IMR-90 (cell line): ENCODE data around the gene GSG1L. TPM values are rescaled to one million over a fixed set of nuclear protein-coding genes. Genes with fewer than 3 reads are reported as not detected.

Experiments used
- ATAC-seq: fragments of 200-7000 bp; cut with Tn5 transposase; 2 replicates; pipeline ENCODE4 v1.9.1; 2020; ENCODE audit warnings: low read depth, mild to moderate bottlenecking, moderate library complexity
- BruUV-seq: library from RNA; stranded (reverse); fragments of 400-500 nt; replicated peaks from 2 replicates; lab custom pipeline; 2021; lab: Mats Ljungman, UMichigan
- CTCF ChIA-PET: fragments of 300-600 bp; formaldehyde crosslinking; extraction: SDS; loops from one replicate; lab custom pipeline; 2021; ENCODE audit warnings: antibody characterized with exemption; lab: Yijun Ruan, JAX
- POLR2A ChIA-PET: fragments of 300-600 bp; sonication (Branson Sonifier 250); formaldehyde crosslinking; loops from one replicate; lab custom pipeline; 2022; ENCODE audit warnings: antibody characterized with exemption; ENCODE audit not compliant: unreplicated experiment; lab: Charles Lee
- DNase-seq: peaks from one replicate; pipeline ENCODE4 v3.0.0; 2013
- H2AFZ ChIP-seq: replicated peaks from 2 replicates; pipeline ENCODE3; 2013; ENCODE audit warnings: low read length, mild to moderate bottlenecking; ENCODE audit not compliant: poor library complexity
- H2AK5ac ChIP-seq: 2 replicates; pipeline ENCODE4 v1.6.1; 2013; ENCODE audit warnings: low read depth, low read length, inconsistent platforms
- H2AK9ac ChIP-seq: replicated peaks from 2 replicates; pipeline ENCODE3; 2013; ENCODE audit warnings: mild to moderate bottlenecking, low read depth, low read length, moderate library complexity; ENCODE audit not compliant: poor library complexity
- H2BK120ac ChIP-seq: 2 replicates; pipeline ENCODE4 v1.6.1; 2013; ENCODE audit warnings: low read depth, low read length, inconsistent platforms
- H2BK15ac ChIP-seq: 3 replicates; pipeline ENCODE4 v1.6.1; 2013; ENCODE audit warnings: low read depth, low read length, inconsistent platforms
- H2BK20ac ChIP-seq: 2 replicates; pipeline ENCODE4 v1.6.1; 2013; ENCODE audit warnings: low read depth, mild to moderate bottlenecking, inconsistent platforms, low read length, moderate library complexity
- H2BK5ac ChIP-seq: 2 replicates; pipeline ENCODE4 v1.6.1; 2013; ENCODE audit warnings: mild to moderate bottlenecking, low read depth, low read length, inconsistent platforms; ENCODE audit not compliant: poor library complexity, severe bottlenecking
- H3K14ac ChIP-seq: replicated peaks from 2 replicates; pipeline ENCODE4 v1.6.1; 2013; ENCODE audit warnings: low read depth, low read length, inconsistent platforms
- H3K18ac ChIP-seq: 2 replicates; pipeline ENCODE4 v1.6.1; 2013; ENCODE audit warnings: low read depth, low read length, control low read depth
- H3K23ac ChIP-seq: 2 replicates; pipeline ENCODE4 v1.6.1; 2013; ENCODE audit warnings: low read depth, low read length, inconsistent platforms
- H3K27ac ChIP-seq: 2 replicates; pipeline ENCODE4 v1.5.1; 2013; ENCODE audit warnings: mild to moderate bottlenecking, control low read depth, low read length; ENCODE audit not compliant: insufficient read depth
- H3K27me3 ChIP-seq: 2 replicates; pipeline ENCODE4 v1.6.1; 2013; ENCODE audit warnings: low read length; ENCODE audit not compliant: control insufficient read depth, insufficient read depth
- H3K36me3 ChIP-seq: 2 replicates; pipeline ENCODE4 v1.6.1; 2013; ENCODE audit warnings: low read length, mixed read lengths; ENCODE audit not compliant: control insufficient read depth, insufficient read depth
- H3K4ac ChIP-seq: 2 replicates; pipeline ENCODE4 v1.6.1; 2013; ENCODE audit warnings: low read depth, low read length, inconsistent platforms
- H3K4me1 ChIP-seq: 2 replicates; pipeline ENCODE4 v1.6.1; 2013; ENCODE audit warnings: low read length, mixed read lengths; ENCODE audit not compliant: control insufficient read depth, insufficient read depth
- H3K4me2 ChIP-seq: 2 replicates; pipeline ENCODE4 v1.6.1; 2013; ENCODE audit warnings: low read depth, mild to moderate bottlenecking, control low read depth, low read length, moderate library complexity
- H3K4me3 ChIP-seq: 2 replicates; pipeline ENCODE4 v1.5.1; 2013; ENCODE audit warnings: low read depth, mild to moderate bottlenecking, control low read depth, low read length, moderate library complexity; ENCODE audit not compliant: insufficient read depth
- H3K56ac ChIP-seq: 2 replicates; pipeline ENCODE4 v1.6.1; 2013; ENCODE audit warnings: low read length, inconsistent platforms; ENCODE audit not compliant: insufficient read depth; ENCODE audit errors: extremely low read depth
- H3K79me1 ChIP-seq, 2 experiments: 2 replicates each; pipeline ENCODE4 v1.6.1; 2013; ENCODE audit warnings: low read length in 2 of 2, inconsistent platforms in 1 of 2, low read depth in 1 of 2
- H3K9ac ChIP-seq: 2 replicates; pipeline ENCODE4 v1.6.1; 2013; ENCODE audit warnings: low read depth, low read length, control low read depth
- H3K9me1 ChIP-seq: 2 replicates; pipeline ENCODE4 v1.6.1; 2013; ENCODE audit warnings: low read length, inconsistent platforms; ENCODE audit not compliant: insufficient read depth
- H3K9me3 ChIP-seq: 2 replicates; pipeline ENCODE4 v1.6.1; 2013; ENCODE audit warnings: low read length; ENCODE audit not compliant: control insufficient read depth, insufficient read depth
- H4K20me1 ChIP-seq: 2 replicates; pipeline ENCODE4 v1.6.1; 2013; ENCODE audit warnings: low read length, inconsistent platforms; ENCODE audit not compliant: insufficient read depth
- H4K5ac ChIP-seq: 2 replicates; pipeline ENCODE4 v1.6.1; 2013; ENCODE audit warnings: mild to moderate bottlenecking, low read depth, low read length, control low read depth
- H4K8ac ChIP-seq, 2 experiments: 2 replicates each; pipeline ENCODE4 v1.6.1; 2013; ENCODE audit warnings: low read depth in 2 of 2, low read length in 2 of 2, control low read depth in 1 of 2, inconsistent platforms in 1 of 2
- H4K91ac ChIP-seq: 2 replicates; pipeline ENCODE4 v1.6.1; 2013; ENCODE audit warnings: low read depth, low read length, inconsistent platforms; ENCODE audit not compliant: insufficient read depth
- CHD1 ChIP-seq: IDR thresholded peaks from 2 replicates; pipeline ENCODE4 v1.6.1; 2012; ENCODE audit warnings: low read depth, low read length, improper control_type of control experiment
- CTCF ChIP-seq: conservative IDR thresholded peaks from 2 replicates; pipeline ENCODE4 v1.5.1; 2012; ENCODE audit warnings: mild to moderate bottlenecking, low read depth, low read length, improper control_type of control experiment
- FOS ChIP-seq: fragments of 150-350 bp; IDR thresholded peaks from 2 replicates; pipeline ENCODE4 v1.6.1; 2016; ENCODE audit warnings: low read depth, low read length
- MXI1 ChIP-seq: IDR thresholded peaks from 2 replicates; pipeline ENCODE4 v1.6.1; 2012; ENCODE audit warnings: low read depth, mild to moderate bottlenecking, low read length, moderate library complexity, borderline replicate concordance
- POLR2A ChIP-seq: IDR thresholded peaks from 2 replicates; pipeline ENCODE4 v1.6.1; 2012; ENCODE audit warnings: mild to moderate bottlenecking, low read depth, low read length
- RFX5 ChIP-seq: IDR thresholded peaks from 2 replicates; pipeline ENCODE4 v1.8.0; 2012; ENCODE audit warnings: low read depth, mild to moderate bottlenecking, low read length, moderate library complexity
- USF2 ChIP-seq: fragments of 150-350 bp; IDR thresholded peaks from 2 replicates; pipeline ENCODE4 v1.6.1; 2017; ENCODE audit warnings: mild to moderate bottlenecking, antibody characterized with exemption, low read length, low read depth
- WGBS, 2 experiments: methylation state at CpG; one replicate each; pipeline versions ENCODE4 v1.1.5 to v1.1.7; 2013; ENCODE audit warnings: missing lambda C conversion rate in 2 of 2; ENCODE audit not compliant: insufficient read length in 1 of 2; ENCODE audit errors: extremely low coverage in 2 of 2; 5-methylcytosine and 5-hydroxymethylcytosine counted together
- dilution Hi-C: fragments of 300-500 bp; cut with HindIII; formaldehyde crosslinking; loops from one replicate; pipeline ENCODE4 v1.14.3; 2018; ENCODE audit warnings: low sequenced_read_pairs; ENCODE audit not compliant: unreplicated experiment
- in situ Hi-C: fragments of 300-500 bp; cut with MboI; formaldehyde crosslinking; loops from 3 replicates; pipeline ENCODE4 v1.14.3; 2019; ENCODE audit warnings: low sequenced_read_pairs, inconsistent platforms, mixed read lengths
- intact Hi-C: fragments of 100-400 bp; cut with micrococcal nuclease; formaldehyde crosslinking; loops from 2 replicates; pipeline ENCODE4 v1.10.0; 2022
- polyA plus RNA-seq, 3 experiments: library from polyadenylated mRNA; depleted of rRNA; stranded (reverse); fragments of >200 nt; gene quantifications; 2 replicates each; pipeline ENCODE4 v1.2.3, GENCODE V29; 2012; ENCODE audit warnings: low replicate concordance in 1 of 3
- total RNA-seq: library from RNA; depleted of rRNA; stranded (reverse); fragments of >200 nt; gene quantifications from 2 replicates; pipeline ENCODE4 v1.2.3, GENCODE V29; 2012

GSG1L gene
- total and polyA plus RNA-seq, 2 of the 4 experiments (the other 2 are of a cell fraction): not detected

- dilution Hi-C loops (no loop called here), intact Hi-C loops (no loop called here), in situ Hi-C loops (no loop called here)
- no peaks in the 10 kb centered on the region for H3K36me3 ChIP-seq
- H3K4me3 ChIP-seq: no peak overlapping the region
- H3K79me1 ChIP-seq: no peaks in the 10 kb centered on the region
- no peaks in the 10 kb centered on the region for H3K4me1 ChIP-seq
- H4K20me1 ChIP-seq: no peaks in the 10 kb centered on the region
- ChIA-PET CTCF (no interaction called here), POLR2A (no interaction called here)
- no peak overlapping the region for H3K56ac ChIP-seq
- no peak overlapping the region for H2BK20ac ChIP-seq
- no TSS peak for BruUV-seq
- no peak overlapping the region for H3K23ac ChIP-seq
- no peak overlapping the region for H4K91ac ChIP-seq
- 55% methylated on average over 7 of the region's 13 CpGs; no CpG with 5 or more reads in 1 of the 2 experiments for WGBS, 2 experiments
- no peak overlapping the region for H4K8ac ChIP-seq
- no peak overlapping the region for H3K18ac ChIP-seq
- H2AK9ac ChIP-seq: no peak overlapping the region
- no peak overlapping the region for H3K14ac ChIP-seq
- H3K4me2 ChIP-seq: no peak overlapping the region
- H2BK5ac ChIP-seq: no peak overlapping the region
- H2AK5ac ChIP-seq: no peak overlapping the region
- no peaks in the 10 kb centered on the region for H3K9me3 ChIP-seq
- DNase-seq (no peak), ATAC-seq (no peak)
- H3K4ac ChIP-seq: no peak overlapping the region
- H3K9ac ChIP-seq: no peak overlapping the region
- TF ChIP-seq MXI1 (no peak), USF2 (no peak), RFX5 (no peak), CHD1 (no peak), CTCF (no peak), FOS (no peak), POLR2A (no peak)
- H2BK120ac ChIP-seq: no peak overlapping the region
- no peak overlapping the region for H3K27ac ChIP-seq
- H2BK15ac ChIP-seq: no peak overlapping the region
- no peaks in the 10 kb centered on the region for H3K9me1 ChIP-seq
- no peak overlapping the region for H2AFZ ChIP-seq
- peaks cover 39% of the 10 kb centered on the region for H3K27me3 ChIP-seq
- H4K5ac ChIP-seq: no peak overlapping the region
These were observed 244.2 kb downstream of the GSG1L start for GRCh38 chr16:27819356-27819755.
